Measurements from ENCODE around the gene DMXL1. TPM values are rescaled to one million over a fixed set of nuclear protein-coding genes. Genes with fewer than 3 reads are reported as not detected.

Gene DMXL1
- total and polyA plus RNA-seq, 2 experiments from 2014 or later = 28.4 to 41.7 TPM

DNA sequence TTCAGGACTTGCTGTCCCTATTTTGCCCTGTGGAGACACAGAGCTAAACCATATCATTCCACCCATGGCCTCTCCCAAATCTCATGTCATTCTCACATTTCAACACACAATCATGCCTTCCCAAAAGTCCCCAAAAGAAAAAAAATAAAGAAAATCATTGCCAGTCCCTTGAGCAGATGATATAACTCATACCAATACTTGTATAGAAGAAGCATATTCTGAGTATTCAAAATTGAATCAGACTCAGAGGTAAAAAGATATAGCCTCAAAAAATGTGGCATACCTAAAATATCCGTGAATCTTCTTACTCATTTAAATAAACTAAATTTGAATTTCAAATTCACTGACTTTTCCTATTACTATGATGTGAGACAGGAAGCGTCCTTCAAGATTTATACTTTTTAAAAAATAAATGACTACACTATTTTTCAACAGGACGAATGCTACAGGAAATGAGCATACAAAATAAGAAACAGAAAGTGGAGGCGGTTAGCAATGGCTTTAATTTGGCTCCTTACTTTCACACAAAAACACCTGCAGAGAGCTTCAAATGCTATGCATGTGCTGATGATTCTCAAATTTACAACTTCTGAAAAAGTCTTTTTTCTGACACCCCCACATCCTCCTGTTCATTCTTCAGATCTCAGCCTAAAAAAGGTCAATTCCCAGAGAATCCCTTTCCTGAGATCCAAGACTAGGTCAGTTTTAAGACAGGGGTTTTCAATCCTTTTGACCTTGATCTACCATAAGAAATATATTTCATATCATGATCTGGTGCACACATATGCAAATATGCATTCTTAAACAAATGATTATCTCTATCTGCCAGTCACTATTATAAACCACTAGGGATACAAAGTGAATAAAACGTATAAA is 39.6 kb upstream of the DMXL1 start (continued):
- no peak for TF ChIP-seq ZNF462 (CRISPR knock-in tag; IDR thresholded peaks at IDR 0.05)

DNA sequence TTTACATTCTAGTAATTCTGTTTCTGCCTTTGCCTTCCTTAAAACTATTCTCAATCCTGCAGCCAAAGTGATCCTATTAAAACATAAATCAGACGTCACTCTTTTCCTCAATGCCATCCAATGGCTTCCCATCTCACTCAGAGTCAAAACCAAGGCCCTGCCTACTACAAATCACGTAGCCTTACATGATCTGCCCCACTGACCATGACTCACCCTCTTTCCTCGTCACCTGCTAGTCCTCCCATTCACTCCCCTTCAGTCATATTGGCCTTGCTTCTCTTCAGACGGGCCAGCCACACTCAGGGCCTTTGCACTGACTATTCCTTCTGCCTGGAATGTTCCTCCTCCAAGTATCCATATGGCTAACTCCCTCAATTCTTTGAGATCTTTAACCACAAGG is 39.0 kb upstream of the DMXL1 start:
- Histone ChIP-seq H3F3A (replicated peaks; ENCODE audit: low read depth) (no peaks in the 10 kb centered on the region), H3K79me2 (replicated peaks; ENCODE audit: insufficient read depth) (no peaks in the 10 kb centered on the region), H3K4me2 (no peak overlapping the region), H3K36me3 (ENCODE audit: insufficient read depth) (no peaks in the 10 kb centered on the region), H3K27ac (ENCODE audit: low read depth) (no peak overlapping the region; the same call in 1 of the 2 replicates), H3K27me3 (ENCODE audit: insufficient read depth) (no peaks in the 10 kb centered on the region), H4K20me1 (replicated peaks; ENCODE audit: insufficient read depth) (no peaks in the 10 kb centered on the region), H3K4me3 (no peak overlapping the region), H3K9me2 (ENCODE audit: insufficient read depth) (no peaks in the 10 kb centered on the region), H2AFZ (peak overlapping the region; percentile 20; the same call in 1 of the 2 replicates), H3K4me1 (ENCODE audit: insufficient read depth) (peaks cover 21% of the 10 kb centered on the region)
- Mint-ChIP-seq H3K27ac (peak overlapping the region; percentile 10), H3K4me1 (peaks cover 25% of the 10 kb centered on the region), H3K4me3 (no peak overlapping the region), H3K36me3 (ENCODE audit: low read depth) (no peaks in the 10 kb centered on the region), H3K27me3 (ENCODE audit: insufficient read depth, low read depth, poor library complexity) (peaks cover 3% of the 10 kb centered on the region), H3K9me3 (no peaks in the 10 kb centered on the region)
- DNase-seq (ENCODE audit: low spot score) = peak; percentile 13
- ATAC-seq = peak; percentile 40; the same call in 1 of the 3 replicates
- TF ChIP-seq EZH2 (IDR thresholded peaks at IDR 0.05; ENCODE audit: low read depth, unreplicated experiment) = no peak
- no peak for TF ChIP-seq ZNF114 (CRISPR knock-in tag; IDR thresholded peaks at IDR 0.05)
- TF ChIP-seq EZH2phosphoT487 (IDR thresholded peaks at IDR 0.05; ENCODE audit: unreplicated experiment) = no peak
- TF ChIP-seq ZNF462 (CRISPR knock-in tag; IDR thresholded peaks at IDR 0.05) = no peak
- no peak for TF ChIP-seq JUNB (IDR thresholded peaks at IDR 0.05; ENCODE audit: unreplicated experiment)
- no peak for TF ChIP-seq STAT1 (IDR thresholded peaks at IDR 0.05; ENCODE audit: unreplicated experiment)
